GM10266 (cell line): ENCODE measurements around the gene ZNF281.

Source experiments
- DNase-seq: peaks from one replicate; pipeline ENCODE4 v3.0.0; 2012; ENCODE audit errors: extremely low spot score
- TF ChIP-seq, protein P1 (sequence below): IDR thresholded peaks from 2 replicates; pipeline ENCODE4 v1.5.1; 2012; ENCODE audit warnings: mild to moderate bottlenecking, low read depth; ENCODE audit not compliant: control insufficient read depth, insufficient read depth; ENCODE audit errors: missing control alignments

ZNF281 gene

DNA sequence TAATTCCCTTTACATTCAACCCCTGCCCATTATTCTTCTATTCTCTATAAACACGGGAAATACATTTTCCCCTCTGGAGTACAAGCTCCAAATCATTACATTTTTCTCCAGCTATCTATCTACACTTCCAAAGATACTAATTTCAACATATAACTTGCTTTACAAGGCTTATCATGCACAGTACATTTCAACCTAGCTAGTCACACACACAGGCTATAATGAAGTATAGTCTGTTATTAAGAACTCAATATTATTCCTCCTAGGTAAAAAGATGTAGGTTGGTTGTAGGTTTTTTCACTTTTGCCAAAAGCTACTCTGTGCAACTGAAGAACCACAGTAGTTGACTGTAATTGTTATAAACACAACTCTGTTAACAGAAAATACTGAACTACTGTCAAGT lies 8.1 kb downstream of the ZNF281 start:
- TF ChIP-seq, protein P1, sequence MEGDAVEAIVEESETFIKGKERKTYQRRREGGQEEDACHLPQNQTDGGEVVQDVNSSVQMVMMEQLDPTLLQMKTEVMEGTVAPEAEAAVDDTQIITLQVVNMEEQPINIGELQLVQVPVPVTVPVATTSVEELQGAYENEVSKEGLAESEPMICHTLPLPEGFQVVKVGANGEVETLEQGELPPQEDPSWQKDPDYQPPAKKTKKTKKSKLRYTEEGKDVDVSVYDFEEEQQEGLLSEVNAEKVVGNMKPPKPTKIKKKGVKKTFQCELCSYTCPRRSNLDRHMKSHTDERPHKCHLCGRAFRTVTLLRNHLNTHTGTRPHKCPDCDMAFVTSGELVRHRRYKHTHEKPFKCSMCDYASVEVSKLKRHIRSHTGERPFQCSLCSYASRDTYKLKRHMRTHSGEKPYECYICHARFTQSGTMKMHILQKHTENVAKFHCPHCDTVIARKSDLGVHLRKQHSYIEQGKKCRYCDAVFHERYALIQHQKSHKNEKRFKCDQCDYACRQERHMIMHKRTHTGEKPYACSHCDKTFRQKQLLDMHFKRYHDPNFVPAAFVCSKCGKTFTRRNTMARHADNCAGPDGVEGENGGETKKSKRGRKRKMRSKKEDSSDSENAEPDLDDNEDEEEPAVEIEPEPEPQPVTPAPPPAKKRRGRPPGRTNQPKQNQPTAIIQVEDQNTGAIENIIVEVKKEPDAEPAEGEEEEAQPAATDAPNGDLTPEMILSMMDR = no peak
- DNase-seq = no peak

DNA sequence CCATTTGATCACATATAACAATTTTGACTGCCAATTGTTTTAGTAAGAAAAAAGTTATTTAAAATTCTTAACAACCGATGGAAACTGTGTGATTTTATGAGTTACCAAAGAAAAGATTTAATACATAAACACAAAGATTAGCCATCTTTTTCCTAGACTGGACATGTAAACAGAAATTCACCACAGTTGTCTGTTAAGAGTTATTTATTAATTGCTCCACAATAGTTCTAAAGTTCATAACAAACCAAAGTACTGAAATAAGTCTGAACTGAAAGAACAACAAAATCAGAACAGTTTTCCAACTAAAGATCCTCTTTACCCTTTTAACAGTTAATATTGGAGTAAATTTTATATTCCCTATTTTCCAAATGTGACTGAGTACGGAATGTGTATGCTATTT lies 8.6 kb downstream of the ZNF281 start:
- TF ChIP-seq, protein P1 = no peak
- no peak for DNase-seq

DNA sequence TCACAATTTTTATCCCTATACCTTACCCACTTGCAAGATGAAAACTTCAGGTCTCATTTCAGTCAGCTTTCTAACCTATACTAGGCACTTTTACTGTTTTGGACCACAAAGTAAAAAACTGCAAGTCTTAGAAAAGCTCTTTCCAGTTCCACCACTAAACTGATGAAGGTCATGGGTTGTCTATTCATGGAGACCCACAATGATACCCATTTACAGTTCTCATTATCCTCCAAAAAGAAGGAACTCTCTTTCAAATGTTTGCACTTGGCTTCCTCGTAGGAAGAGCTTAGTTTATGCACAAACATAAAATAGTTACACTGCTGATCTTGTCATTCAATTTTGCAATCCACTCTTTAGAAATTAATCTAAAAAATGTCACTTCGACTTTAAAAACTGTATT lies 9.3 kb downstream of the ZNF281 start:
- DNase-seq = no peak
- TF ChIP-seq, protein P1 = no peak

DNA sequence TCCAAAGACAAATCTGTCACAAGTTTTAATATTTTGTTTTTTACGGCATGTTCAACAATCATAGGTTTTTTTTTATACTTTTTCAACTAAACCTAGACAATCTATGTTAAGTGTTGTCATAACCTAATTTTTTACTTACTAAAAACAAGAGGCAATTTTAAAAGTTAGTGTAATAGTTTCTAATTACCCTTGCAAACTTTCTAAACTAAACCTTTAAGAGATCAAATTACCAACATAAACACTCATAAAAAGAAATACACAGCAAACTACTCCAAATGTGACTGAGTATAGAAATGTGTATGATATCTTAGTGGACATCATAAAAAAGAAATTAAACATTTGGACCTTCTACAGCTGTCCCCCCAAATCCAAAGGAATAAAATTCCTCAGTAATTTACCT lies 10.0 kb downstream of the ZNF281 start:
- TF ChIP-seq, protein P1 = no peak
- no peak for DNase-seq

DNA sequence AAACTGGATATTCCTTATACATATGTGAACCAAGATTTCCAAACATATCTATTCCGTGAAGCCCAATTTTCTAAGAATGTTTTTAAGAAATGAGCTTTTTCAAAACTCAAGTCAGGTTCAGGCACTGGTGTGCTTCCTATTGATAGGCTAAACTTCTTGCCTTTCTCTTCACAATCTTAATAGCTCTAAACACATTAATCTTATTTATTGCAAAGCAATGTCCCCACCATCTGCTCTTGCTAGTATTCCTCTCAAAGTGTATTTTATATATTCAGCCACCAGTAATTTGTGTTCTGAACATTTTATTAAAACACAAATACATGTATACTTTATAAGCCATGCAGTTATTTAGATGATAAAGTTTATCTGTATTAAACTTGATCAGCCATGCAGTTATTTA lies 11.5 kb downstream of the ZNF281 start:
- no peak for DNase-seq
- TF ChIP-seq, protein P1 = no peak

DNA sequence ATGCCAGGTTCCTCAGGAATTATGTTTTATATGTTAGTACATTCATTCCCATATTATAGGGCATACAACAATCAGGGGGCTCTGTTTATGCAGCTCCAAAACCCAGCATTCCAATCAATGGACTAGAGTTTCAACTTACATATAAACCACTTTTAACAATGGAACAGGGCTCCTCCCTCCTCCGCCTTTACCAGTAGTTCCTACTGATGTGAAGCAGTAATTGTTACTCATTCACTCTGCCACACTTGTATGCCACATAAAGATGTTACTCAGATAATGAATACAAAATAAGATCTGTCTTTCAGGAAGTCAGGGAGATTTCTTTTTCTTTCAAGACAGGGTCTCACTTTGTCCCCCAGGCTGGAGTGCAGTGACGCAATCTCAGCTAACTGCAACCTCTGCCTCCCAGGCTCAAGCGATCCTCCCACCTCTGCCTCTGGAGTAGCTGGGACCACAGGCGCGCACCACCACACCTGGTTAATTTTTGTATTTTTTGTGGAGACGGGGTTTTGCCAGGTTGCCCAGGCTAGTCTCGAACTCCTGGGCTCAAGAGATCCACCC lies 17.1 kb downstream of the ZNF281 start:
- TF ChIP-seq, protein P1 = no peak
- no peak for DNase-seq

DNA sequence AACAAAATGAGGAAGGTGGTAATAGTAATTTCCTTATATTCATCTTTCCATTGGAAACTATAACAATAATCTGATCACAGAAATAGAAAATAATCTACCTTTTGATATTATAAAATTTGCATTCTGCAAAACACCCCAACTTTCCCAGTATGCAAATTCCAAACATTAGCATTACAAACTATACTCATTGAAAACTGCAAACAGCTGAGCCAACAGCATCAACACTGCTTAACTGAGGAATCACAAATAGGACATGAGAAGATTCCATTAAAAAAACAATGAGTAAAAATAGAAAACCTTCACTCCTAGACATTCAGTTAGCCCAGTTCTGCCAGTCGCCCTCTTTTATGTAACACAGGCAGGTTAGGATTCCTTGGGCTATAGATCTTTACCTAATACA lies 18.1 kb downstream of the ZNF281 start:
- no peak for DNase-seq
- TF ChIP-seq, protein P1 = no peak
